ENCODE results near the gene IGSF5. TPM values are rescaled to one million over a fixed set of nuclear protein-coding genes. Genes with fewer than 3 reads are reported as not detected.

The IGSF5 gene
- total and polyA plus RNA-seq, 2 of the 4 experiments (the other 2 are of a cell fraction) = not detected

DNA sequence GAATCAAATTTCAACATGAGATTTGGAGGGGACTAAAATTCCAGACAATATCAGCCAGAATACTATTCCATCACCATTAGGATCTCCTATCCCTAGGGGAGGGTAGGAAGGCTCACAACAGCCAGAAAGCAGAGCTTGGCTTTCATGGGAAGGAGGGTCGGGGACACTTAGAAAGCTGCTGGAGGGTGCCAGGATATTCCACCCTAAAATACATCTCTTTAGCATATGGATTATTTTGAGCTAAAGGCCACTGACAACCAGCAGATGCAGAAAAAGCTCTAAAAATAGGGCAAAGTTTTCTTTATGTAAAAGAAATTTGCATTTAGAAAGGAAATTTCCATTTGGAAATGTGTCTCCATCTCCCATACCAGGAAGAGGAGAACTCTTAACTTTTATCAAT lies 68.0 kb downstream of the IGSF5 start:
- H3K9me1 ChIP-seq (ENCODE audit: insufficient read depth, low read length) = no peaks in the 10 kb centered on the region
- H3K79me1 ChIP-seq (ENCODE audit: low read depth in 1 of 2, low read length in 2 of 2) = no peaks in the 10 kb centered on the region
- H3K27me3 ChIP-seq (ENCODE audit: control insufficient read depth, insufficient read depth, low read length) = no peaks in the 10 kb centered on the region
- no peak overlapping the region for H2BK15ac ChIP-seq (ENCODE audit: low read depth, low read length)
- ChIA-PET POLR2A (ENCODE audit: unreplicated experiment) (no interaction called here), CTCF (interaction anchor here (0.9 kb wide), 1 partner anchor 96 kb away, joined by 4 read pairs; no protein-coding TSS in a partner anchor)
- no peak overlapping the region for H3K14ac ChIP-seq (replicated peaks; ENCODE audit: low read depth, low read length)
- no peak overlapping the region for H2BK20ac ChIP-seq (ENCODE audit: low read depth, low read length)
- H2AFZ ChIP-seq (replicated peaks; ENCODE audit: low read length, poor library complexity) = no peak overlapping the region
- no peak overlapping the region for H3K27ac ChIP-seq (ENCODE audit: insufficient read depth, low read length)
- H3K4me1 ChIP-seq (ENCODE audit: control insufficient read depth, insufficient read depth, low read length) = no peaks in the 10 kb centered on the region
- peaks cover 25% of the 10 kb centered on the region for H3K9me3 ChIP-seq (ENCODE audit: control insufficient read depth, insufficient read depth, low read length)
- dilution Hi-C loops (cut with HindIII; ENCODE audit: low sequenced_read_pairs, unreplicated experiment) (no loop called here), intact Hi-C loops (cut with micrococcal nuclease) (no loop called here), in situ Hi-C loops (cut with MboI; ENCODE audit: low sequenced_read_pairs) (no loop called here)
- no peak overlapping the region for H3K4me3 ChIP-seq (ENCODE audit: insufficient read depth, low read depth, low read length)
- no peak for TF ChIP-seq RCOR1 (IDR thresholded peaks at IDR 0.05; ENCODE audit: insufficient replicate concordance, low read length)
- TF ChIP-seq MXI1 (IDR thresholded peaks at IDR 0.05; ENCODE audit: borderline replicate concordance, low read depth, low read length) = no peak
- no peak for TF ChIP-seq FOS (IDR thresholded peaks at IDR 0.05; ENCODE audit: low read depth, low read length)
- TF ChIP-seq CHD1 (IDR thresholded peaks at IDR 0.05; ENCODE audit: low read depth, low read length) = no peak
- TF ChIP-seq CTCF (conservative IDR thresholded peaks at IDR 0.05; ENCODE audit: low read depth, low read length) = no peak
- TF ChIP-seq NFE2L2 (IDR thresholded peaks at IDR 0.05; ENCODE audit: low read depth, low read length) = no peak
- no peak for TF ChIP-seq SMC3 (IDR thresholded peaks at IDR 0.05; ENCODE audit: low read depth, low read length)
- no peak for TF ChIP-seq BHLHE40 (IDR thresholded peaks at IDR 0.05; ENCODE audit: low read depth, low read length)
- no peak for TF ChIP-seq POLR2A (IDR thresholded peaks at IDR 0.05; ENCODE audit: low read depth, low read length)
- TF ChIP-seq RAD21 (IDR thresholded peaks at IDR 0.05; ENCODE audit: low read length) = no peak
- TF ChIP-seq, protein P1, sequence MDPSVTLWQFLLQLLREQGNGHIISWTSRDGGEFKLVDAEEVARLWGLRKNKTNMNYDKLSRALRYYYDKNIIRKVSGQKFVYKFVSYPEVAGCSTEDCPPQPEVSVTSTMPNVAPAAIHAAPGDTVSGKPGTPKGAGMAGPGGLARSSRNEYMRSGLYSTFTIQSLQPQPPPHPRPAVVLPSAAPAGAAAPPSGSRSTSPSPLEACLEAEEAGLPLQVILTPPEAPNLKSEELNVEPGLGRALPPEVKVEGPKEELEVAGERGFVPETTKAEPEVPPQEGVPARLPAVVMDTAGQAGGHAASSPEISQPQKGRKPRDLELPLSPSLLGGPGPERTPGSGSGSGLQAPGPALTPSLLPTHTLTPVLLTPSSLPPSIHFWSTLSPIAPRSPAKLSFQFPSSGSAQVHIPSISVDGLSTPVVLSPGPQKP (IDR thresholded peaks at IDR 0.05; ENCODE audit: borderline replicate concordance, low read depth, low read length) = no peak
- no peak overlapping the region for H3K4me2 ChIP-seq (ENCODE audit: low read depth, low read length)
- no CpG with 5 or more reads among the region's 1 CpG for whole genome bisulfite sequencing, 2 experiments (ENCODE audit: extremely low coverage in 2 of 2, insufficient read length in 1 of 2)
- H2AK9ac ChIP-seq (replicated peaks; ENCODE audit: low read depth, low read length, poor library complexity) = no peak overlapping the region
- H4K8ac ChIP-seq (ENCODE audit: low read depth in 2 of 2, low read length in 2 of 2) = no peak overlapping the region
- H3K4ac ChIP-seq (ENCODE audit: low read depth, low read length) = no peak overlapping the region
- DNase-seq = no peak
- no TSS peak for BruUV-seq (replicated peaks)
- H3K9ac ChIP-seq (ENCODE audit: low read depth, low read length) = no peak overlapping the region
- H4K91ac ChIP-seq (ENCODE audit: insufficient read depth, low read depth, low read length) = no peak overlapping the region
- no peaks in the 10 kb centered on the region for H4K20me1 ChIP-seq (ENCODE audit: insufficient read depth, low read length)
- no peak overlapping the region for H3K56ac ChIP-seq (ENCODE audit: extremely low read depth, insufficient read depth, low read length)
- H2AK5ac ChIP-seq (ENCODE audit: low read depth, low read length) = no peak overlapping the region
- no peak overlapping the region for H4K5ac ChIP-seq (ENCODE audit: low read depth, low read length)
- no peaks in the 10 kb centered on the region for H3K36me3 ChIP-seq (ENCODE audit: control insufficient read depth, insufficient read depth, low read length)
- H2BK5ac ChIP-seq (ENCODE audit: low read depth, low read length, poor library complexity, severe bottlenecking) = no peak overlapping the region
- H3K18ac ChIP-seq (ENCODE audit: low read depth, low read length) = no peak overlapping the region
- H2BK120ac ChIP-seq (ENCODE audit: low read depth, low read length) = no peak overlapping the region
- no peak for ATAC-seq (ENCODE audit: low read depth)
- no peak overlapping the region for H3K23ac ChIP-seq (ENCODE audit: low read depth, low read length)

Data from IMR-90 (cell line).